Endodermal cell (in vitro differentiated cells): ENCODE measurements around the gene ATP6V0B. TPM values are rescaled to one million over a fixed set of nuclear protein-coding genes. Genes with fewer than 3 reads are reported as not detected.

Experiments used
- DNase-seq: peaks from one replicate; pipeline ENCODE4 v3.0.0-alpha.2; 2017
- H3K27ac ChIP-seq: 2 replicates; pipeline ENCODE4 v1.5.1; 2013; ENCODE audit warnings: mild to moderate bottlenecking, low read depth, low read length, moderate library complexity
- H3K27me3 ChIP-seq: 2 replicates; pipeline ENCODE4 v1.6.1; 2013; ENCODE audit warnings: mild to moderate bottlenecking, low read length, moderate library complexity; ENCODE audit not compliant: insufficient read depth, control insufficient read depth, poor library complexity, severe bottlenecking
- H3K36me3 ChIP-seq: 2 replicates; pipeline ENCODE4 v1.7.0; 2013; ENCODE audit warnings: mild to moderate bottlenecking, low read length, moderate library complexity; ENCODE audit not compliant: control insufficient read depth, insufficient read depth
- H3K4me1 ChIP-seq: one replicate; pipeline ENCODE4 v1.7.0; 2013; ENCODE audit warnings: low read length; ENCODE audit not compliant: control insufficient read depth, insufficient read depth
- H3K4me3 ChIP-seq: 2 replicates; pipeline ENCODE4 v1.5.1; 2013; ENCODE audit warnings: mild to moderate bottlenecking, low read length, moderate library complexity
- H3K9ac ChIP-seq: 2 replicates; pipeline ENCODE4 v1.6.1; 2013; ENCODE audit warnings: mild to moderate bottlenecking, low read length, moderate library complexity; ENCODE audit not compliant: poor library complexity, severe bottlenecking; ENCODE audit errors: extremely low read depth
- H3K9me3 ChIP-seq: 2 replicates; pipeline ENCODE4 v1.6.1; 2013; ENCODE audit warnings: mild to moderate bottlenecking, low read length, moderate library complexity; ENCODE audit not compliant: control insufficient read depth
- H3K27ac Mint-ChIP-seq: 2 replicates; pipeline ENCODE4 v1.8.0; 2020; ENCODE audit warnings: mixed read lengths
- H3K27me3 Mint-ChIP-seq: 2 replicates; pipeline ENCODE4 v1.8.0; 2021; ENCODE audit warnings: mild to moderate bottlenecking, mixed read lengths; ENCODE audit not compliant: insufficient read depth
- H3K36me3 Mint-ChIP-seq: 2 replicates; pipeline ENCODE4 v1.8.0; 2020; ENCODE audit warnings: low read depth, mixed read lengths
- H3K4me1 Mint-ChIP-seq: 2 replicates; pipeline ENCODE4 v1.8.0; 2020; ENCODE audit warnings: mixed read lengths
- H3K4me3 Mint-ChIP-seq: 2 replicates; pipeline ENCODE4 v1.8.0; 2020; ENCODE audit warnings: mild to moderate bottlenecking, moderate library complexity, mixed read lengths
- H3K9me3 Mint-ChIP-seq: 2 replicates; pipeline ENCODE4 v1.8.0; 2020; ENCODE audit warnings: mild to moderate bottlenecking, mixed read lengths
- WGBS, 2 experiments: methylation state at CpG; one replicate each; pipeline versions ENCODE4 v1.1.5 to v1.1.7; 2013; ENCODE audit warnings: missing lambda C conversion rate in 2 of 2, mixed read lengths in 1 of 2; ENCODE audit not compliant: insufficient coverage in 1 of 2, insufficient read length in 1 of 2; 5-methylcytosine and 5-hydroxymethylcytosine counted together
- total RNA-seq, 2 donors: library from RNA; stranded (reverse); fragmentation: NEBNext Ultra II Directional in 1 of 2; extraction: Animal tissue kit (Norgen Biotek cat#: 25700) in 1 of 2; gene quantifications; 2 replicates in 1 of 2; 3 replicates in 1 of 2; pipeline ENCODE4 v1.2.1, GENCODE V29; 2021
- TF ChIP-seq, protein P1 (sequence below): fragments of 200-600 bp; sonication (generic); conservative IDR thresholded peaks from 2 replicates; pipeline ENCODE4 v1.5.0; 2021; ENCODE audit warnings: antibody characterized with exemption, mild to moderate bottlenecking

ATP6V0B gene
- total RNA-seq, 2 donors from 2014 or later, result 108 to 116 TPM

GRCh38 chr1:43982808-43983207, 8.0 kb downstream of the ATP6V0B start:
- no peak for DNase-seq
- Histone ChIP-seq H3K27ac (no peak overlapping the region), H3K4me3 (no peak overlapping the region), H3K36me3 (peaks cover 18% of the 10 kb centered on the region), H3K9ac (no peak overlapping the region), H3K9me3 (no peaks in the 10 kb centered on the region), H3K27me3 (no peaks in the 10 kb centered on the region), H3K4me1 (peaks cover 4% of the 10 kb centered on the region)
- H3K27ac Mint-ChIP-seq, result no peak overlapping the region
- TF ChIP-seq, protein P1, sequence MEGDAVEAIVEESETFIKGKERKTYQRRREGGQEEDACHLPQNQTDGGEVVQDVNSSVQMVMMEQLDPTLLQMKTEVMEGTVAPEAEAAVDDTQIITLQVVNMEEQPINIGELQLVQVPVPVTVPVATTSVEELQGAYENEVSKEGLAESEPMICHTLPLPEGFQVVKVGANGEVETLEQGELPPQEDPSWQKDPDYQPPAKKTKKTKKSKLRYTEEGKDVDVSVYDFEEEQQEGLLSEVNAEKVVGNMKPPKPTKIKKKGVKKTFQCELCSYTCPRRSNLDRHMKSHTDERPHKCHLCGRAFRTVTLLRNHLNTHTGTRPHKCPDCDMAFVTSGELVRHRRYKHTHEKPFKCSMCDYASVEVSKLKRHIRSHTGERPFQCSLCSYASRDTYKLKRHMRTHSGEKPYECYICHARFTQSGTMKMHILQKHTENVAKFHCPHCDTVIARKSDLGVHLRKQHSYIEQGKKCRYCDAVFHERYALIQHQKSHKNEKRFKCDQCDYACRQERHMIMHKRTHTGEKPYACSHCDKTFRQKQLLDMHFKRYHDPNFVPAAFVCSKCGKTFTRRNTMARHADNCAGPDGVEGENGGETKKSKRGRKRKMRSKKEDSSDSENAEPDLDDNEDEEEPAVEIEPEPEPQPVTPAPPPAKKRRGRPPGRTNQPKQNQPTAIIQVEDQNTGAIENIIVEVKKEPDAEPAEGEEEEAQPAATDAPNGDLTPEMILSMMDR, result no peak
- H3K36me3 Mint-ChIP-seq, result peaks cover 29% of the 10 kb centered on the region
- H3K4me1 Mint-ChIP-seq, result peaks cover 33% of the 10 kb centered on the region
- no peaks in the 10 kb centered on the region for H3K27me3 Mint-ChIP-seq
- no peaks in the 10 kb centered on the region for H3K9me3 Mint-ChIP-seq
- no peak overlapping the region for H3K4me3 Mint-ChIP-seq
- WGBS, 2 experiments, result 89 to 93% methylated on average over 7 to 15 of the region's 15 CpGs

GRCh38 chr1:43983253-43983899, 8.6 kb downstream of the ATP6V0B start:
- Histone ChIP-seq H3K9me3 (no peaks in the 10 kb centered on the region), H3K9ac (no peak overlapping the region), H3K27me3 (no peaks in the 10 kb centered on the region), H3K4me1 (peaks cover 4% of the 10 kb centered on the region), H3K27ac (no peak overlapping the region), H3K36me3 (peaks cover 16% of the 10 kb centered on the region), H3K4me3 (no peak overlapping the region)
- no peak for DNase-seq
- Mint-ChIP-seq H3K36me3 (peaks cover 26% of the 10 kb centered on the region), H3K4me1 (peaks cover 31% of the 10 kb centered on the region), H3K9me3 (no peaks in the 10 kb centered on the region), H3K27ac (peak overlapping the region; percentile 2), H3K4me3 (no peak overlapping the region), H3K27me3 (no peaks in the 10 kb centered on the region)
- WGBS, 2 experiments, result 93 to 97% methylated on average over 7 to 12 of the region's 12 CpGs
- TF ChIP-seq, protein P1, result no peak

DNA sequence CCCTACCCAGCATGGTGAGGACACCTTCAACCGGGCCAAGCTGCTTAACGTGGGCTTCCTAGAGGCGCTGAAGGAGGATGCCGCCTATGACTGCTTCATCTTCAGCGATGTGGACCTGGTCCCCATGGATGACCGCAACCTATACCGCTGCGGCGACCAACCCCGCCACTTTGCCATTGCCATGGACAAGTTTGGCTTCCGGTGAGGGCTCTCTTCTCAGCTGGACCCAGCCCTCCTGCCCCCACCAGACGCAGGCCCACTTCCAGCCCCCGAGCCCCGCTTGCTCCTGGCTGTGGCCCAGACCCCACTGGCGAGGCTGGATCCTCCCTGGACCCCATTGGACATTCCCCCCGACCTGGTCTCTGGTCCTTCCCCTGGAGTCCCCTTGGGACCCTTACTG, 10.1 kb downstream of the ATP6V0B start:
- H3K9ac ChIP-seq, result no peak overlapping the region
- H3K27ac ChIP-seq, result no peak overlapping the region
- TF ChIP-seq, protein P1, result no peak
- H3K36me3 Mint-ChIP-seq, result peaks cover 26% of the 10 kb centered on the region
- no peak overlapping the region for H3K4me3 ChIP-seq
- H3K9me3 Mint-ChIP-seq, result no peaks in the 10 kb centered on the region
- WGBS, 2 experiments, result 95 to 98% methylated on average over 16 of the region's 16 CpGs
- H3K4me1 Mint-ChIP-seq, result peaks cover 26% of the 10 kb centered on the region
- H3K9me3 ChIP-seq, result no peaks in the 10 kb centered on the region
- no peak overlapping the region for H3K4me3 Mint-ChIP-seq
- peaks cover 16% of the 10 kb centered on the region for H3K36me3 ChIP-seq
- no peaks in the 10 kb centered on the region for H3K27me3 ChIP-seq
- no peaks in the 10 kb centered on the region for H3K27me3 Mint-ChIP-seq
- peaks cover 4% of the 10 kb centered on the region for H3K4me1 ChIP-seq
- DNase-seq, result no peak
- H3K27ac Mint-ChIP-seq, result no peak overlapping the region
